Stimulated activated CD4-positive, alpha-beta T cell treated with anti-CD3 and anti-CD28 coated beads, Interleukin-1b, Interleukin-23, amount 100 ng/mL, for 4 hours (primary cell): Measurements from ENCODE around the gene SCRT2.
"Not testable (repeated sequence)": the region's sequence is repeated elsewhere in the genome, so short reads cannot be mapped to it uniquely, and the experiment has no call there.

ENCODE experiments used
- DNase-seq, 2 donors: peaks; one replicate each; pipeline ENCODE4 v3.0.0-alpha.2; 2020; ENCODE audit warnings: low read depth in 2 of 2

The SCRT2 gene

GRCh38 chr20:701401-702129 is 26.0 kb upstream of the SCRT2 start:
- DNase-seq, result no peak

GRCh38 chr20:699811-700338 is 24.3 kb upstream of the SCRT2 start:
- DNase-seq, result no peak

DNA sequence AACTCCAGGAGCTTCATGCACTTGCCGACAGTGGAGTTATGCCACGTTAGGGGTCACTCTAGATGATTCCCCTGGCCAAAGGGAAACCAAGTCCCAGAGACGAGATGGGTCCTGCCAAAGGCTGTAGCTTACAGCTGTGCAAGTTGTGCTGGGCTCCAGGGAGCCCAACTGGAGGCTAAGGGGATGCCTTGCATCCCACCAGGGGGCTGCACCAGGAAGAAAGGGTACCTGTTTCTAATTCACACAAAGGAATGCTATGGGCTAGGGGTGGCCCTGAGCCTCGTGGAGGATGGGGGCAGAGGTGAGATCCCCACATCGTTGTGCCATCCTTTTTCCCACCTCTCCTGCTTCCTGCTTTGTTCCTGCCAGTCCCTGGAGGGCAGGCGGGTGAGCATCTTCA is 23.7 kb upstream of the SCRT2 start:
- no peak for DNase-seq

DNA sequence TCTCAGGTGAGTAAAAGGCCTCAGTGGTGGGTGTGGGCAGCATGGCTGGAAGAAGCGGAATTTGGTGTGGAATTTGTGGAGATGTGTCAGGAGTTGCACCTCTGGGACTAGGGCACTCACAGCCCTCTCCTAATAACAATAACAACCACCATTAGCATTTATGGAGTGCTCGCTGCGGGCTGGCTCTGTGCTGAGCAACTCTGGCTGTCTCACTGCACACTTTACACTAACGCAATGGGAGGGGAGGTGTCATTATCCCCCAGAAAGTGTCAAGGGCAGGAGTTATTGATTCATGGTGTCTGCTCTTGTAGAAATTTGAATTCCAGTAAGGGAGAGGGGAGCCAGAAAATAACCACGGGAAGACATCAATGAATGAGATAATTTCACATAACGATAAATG is 22.7 kb upstream of the SCRT2 start:
- DNase-seq, result no peak

GRCh38 chr20:697826-698225 is 22.2 kb upstream of the SCRT2 start:
- DNase-seq, result no peak

GRCh38 chr20:695165-695866 is 19.7 kb upstream of the SCRT2 start:
- no peak for DNase-seq

GRCh38 chr20:694496-694895 is 18.9 kb upstream of the SCRT2 start:
- DNase-seq, result no peak

DNA sequence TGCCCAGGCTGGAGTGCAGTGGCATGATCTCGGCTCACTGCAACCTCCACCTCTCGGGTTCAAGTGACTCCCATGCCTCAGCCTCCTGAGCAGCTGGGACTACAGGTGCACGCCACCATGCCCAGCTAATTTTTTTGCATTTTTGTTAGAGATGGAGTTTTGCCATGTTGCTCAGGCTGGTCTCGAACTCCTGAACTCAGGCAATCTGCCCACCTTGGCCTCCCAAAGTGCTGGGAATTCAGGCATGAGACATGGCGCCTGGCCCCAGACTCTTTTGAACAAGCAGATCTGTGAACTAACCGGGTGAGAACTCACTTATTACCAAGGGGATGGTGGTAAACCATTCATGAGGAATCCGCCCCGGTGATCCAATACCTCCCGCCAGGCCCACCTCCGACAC is 18.2 kb upstream of the SCRT2 start:
- DNase-seq, result not testable (repeated sequence)

DNA sequence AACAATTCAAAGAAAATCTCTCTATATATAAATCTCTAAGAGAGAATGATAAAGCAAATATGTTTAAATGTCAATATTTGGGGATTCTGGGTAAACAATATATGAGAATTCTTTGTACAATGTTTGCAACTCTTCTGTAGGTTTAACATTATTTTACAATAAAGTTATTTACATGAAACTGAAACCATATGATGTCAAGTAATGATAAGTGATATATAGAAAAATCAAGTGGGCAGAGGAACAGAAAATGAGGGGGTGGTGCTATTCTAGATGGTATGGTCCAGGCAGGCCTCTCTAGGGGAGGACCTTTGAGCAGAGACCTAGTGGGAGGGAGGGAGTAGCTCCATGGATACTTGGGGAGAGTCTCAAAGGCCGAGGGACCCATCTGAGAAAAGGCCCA is 16.4 kb upstream of the SCRT2 start:
- no peak for DNase-seq

GRCh38 chr20:689947-690346 is 14.3 kb upstream of the SCRT2 start:
- DNase-seq, result no peak

DNA sequence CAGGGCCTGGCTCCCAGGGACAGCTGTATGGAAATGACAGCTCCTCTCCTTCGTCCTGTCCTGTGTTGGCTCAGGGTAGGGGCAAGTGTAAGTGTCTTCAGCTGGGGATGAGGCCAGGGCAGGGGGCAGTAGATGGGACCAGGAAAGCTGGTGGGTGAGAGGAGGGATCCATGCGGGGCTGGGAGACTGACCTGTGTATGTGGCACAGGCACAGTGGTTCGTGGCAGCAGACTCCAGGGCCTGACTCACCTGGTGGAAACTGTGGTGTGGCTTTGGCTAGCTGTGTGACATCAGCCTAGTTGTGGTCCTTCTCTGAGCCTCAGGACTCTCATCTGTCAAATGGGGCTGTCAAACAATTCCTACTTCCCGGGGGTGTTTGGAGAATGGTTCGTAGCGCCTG is 13.7 kb upstream of the SCRT2 start:
- no peak for DNase-seq

DNA sequence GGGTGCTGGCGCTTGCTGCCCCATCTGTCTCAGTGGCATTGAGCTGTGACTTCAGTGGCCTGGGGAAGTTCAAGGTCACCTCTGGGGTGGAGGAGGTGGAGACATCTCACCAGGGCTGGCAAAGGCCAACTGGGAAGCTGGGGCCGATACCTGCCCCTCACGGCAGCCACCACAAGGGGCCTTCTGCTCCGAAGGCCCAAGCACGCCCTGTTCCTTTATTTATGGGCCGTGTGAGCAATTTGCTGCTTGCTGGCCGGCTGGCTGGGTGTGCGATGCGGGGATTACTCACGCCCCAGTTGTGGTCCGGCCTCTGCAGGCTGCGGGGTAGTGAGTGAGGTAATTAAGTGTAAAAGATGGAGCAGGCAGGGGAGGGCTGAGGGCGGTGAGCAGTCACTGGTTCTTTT is 13.2 kb upstream of the SCRT2 start:
- DNase-seq, result no peak

GRCh38 chr20:687468-688203 is 12.0 kb upstream of the SCRT2 start:
- DNase-seq, result no peak

GRCh38 chr20:684676-685319 is 9.2 kb upstream of the SCRT2 start:
- no peak for DNase-seq

DNA sequence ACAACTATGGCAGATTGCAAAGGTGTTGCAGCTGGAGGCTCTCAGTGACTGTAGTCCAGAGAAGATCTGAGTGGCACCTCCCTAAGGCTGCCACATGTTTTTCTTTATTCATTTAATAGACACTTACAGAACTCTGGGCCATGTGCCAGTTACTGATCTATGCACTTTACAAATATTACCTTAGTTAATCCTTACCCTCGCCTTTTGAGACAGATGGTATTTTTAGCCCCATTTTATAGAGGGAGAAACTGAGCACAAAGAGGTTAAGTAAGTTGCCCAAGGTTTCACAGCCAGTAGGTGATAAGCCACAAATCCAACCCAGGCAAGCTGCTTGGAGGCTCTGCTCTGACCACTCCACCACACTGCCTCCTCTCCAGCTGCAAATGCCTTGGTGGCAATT is 6.5 kb upstream of the SCRT2 start:
- no peak for DNase-seq

- no peak for DNase-seq
Measured at GRCh38 chr20:680638-681187, 5.1 kb upstream of the SCRT2 start.

DNA sequence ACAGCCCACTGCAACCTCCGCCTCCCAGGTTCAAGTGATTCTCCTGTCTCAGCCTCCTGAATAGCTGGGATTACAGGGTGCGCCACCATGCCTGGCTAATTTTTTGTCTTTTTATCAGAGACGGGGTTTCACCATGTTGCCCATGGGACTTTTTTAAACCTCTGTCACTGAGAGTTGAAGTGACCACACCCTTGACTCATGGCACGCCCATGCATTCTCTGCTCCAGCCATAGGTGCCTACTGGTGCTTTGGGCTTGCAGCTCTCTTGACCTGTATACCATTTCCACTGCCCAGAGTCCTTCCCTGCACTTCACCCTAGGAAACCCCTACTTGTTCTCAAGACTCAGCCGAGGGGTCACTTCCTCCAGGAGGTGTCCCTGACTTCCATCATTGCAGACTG is 2.4 kb upstream of the SCRT2 start:
- DNase-seq, result no peak

- no peak for DNase-seq
Measured at GRCh38 chr20:676967-677366, 1.4 kb upstream of the SCRT2 start.

DNA sequence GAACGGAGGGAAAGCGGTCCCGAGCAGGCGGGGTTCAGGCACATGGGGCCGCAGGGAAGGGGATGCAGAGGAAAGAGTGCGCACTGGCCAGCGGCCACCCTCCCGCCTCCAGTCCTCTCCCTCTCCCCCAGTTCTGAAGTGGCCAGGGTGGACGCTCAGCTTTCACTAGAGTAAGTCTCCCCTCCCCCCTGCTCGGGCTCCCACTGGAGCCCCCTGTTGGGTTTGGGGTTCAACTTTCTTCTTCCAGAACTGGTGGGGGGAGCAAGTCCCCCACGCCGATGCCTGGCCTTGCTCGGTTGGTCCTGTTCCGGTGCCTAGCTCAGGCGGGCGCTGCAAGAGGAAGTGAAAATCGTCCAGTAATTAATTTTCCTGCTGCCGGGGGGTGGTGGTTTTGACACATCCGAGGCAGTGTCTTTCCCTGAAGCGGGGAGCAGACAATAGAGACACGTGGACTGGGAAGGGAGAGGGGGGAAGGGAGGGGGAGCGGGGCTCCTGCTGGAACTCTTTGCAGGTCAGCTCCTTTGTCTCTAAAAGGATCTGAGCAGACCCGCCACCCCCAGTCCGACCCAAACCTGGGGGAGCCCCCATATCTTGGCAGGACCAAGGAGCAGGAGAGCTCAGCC is 824 bp upstream of the SCRT2 start:
- no peak for DNase-seq

DNA sequence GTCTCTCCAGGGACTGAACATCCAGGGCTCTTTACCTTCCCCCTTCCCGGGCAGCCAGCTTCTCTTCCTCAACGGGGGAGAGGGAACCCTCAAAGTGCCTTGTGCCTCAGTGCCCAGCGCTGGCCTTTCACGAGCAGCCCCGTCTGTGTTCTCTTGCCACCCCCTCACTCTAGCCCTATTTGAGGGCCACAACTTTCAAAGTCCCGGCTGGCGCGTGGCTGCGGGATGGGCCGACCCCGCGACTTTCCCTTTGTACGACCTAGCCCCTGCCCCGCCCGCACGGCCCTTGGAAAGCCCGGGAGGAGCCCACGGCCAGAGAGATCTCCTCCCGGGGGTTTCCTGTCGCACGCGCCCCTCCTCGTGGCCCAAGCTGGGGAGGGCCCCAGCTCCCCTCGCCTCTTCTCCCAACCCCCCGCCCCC is 559 bp downstream of the SCRT2 start:
- no peak for DNase-seq

GRCh38 chr20:673603-674001 is 2.0 kb downstream of the SCRT2 start:
- DNase-seq, result no peak
